ENCODE measurements around the gene ARL16.

The ARL16 gene

GRCh38 chr17:81706232-81706611 is 22.6 kb upstream of the ARL16 start:
- TF ChIP-seq, protein P1, sequence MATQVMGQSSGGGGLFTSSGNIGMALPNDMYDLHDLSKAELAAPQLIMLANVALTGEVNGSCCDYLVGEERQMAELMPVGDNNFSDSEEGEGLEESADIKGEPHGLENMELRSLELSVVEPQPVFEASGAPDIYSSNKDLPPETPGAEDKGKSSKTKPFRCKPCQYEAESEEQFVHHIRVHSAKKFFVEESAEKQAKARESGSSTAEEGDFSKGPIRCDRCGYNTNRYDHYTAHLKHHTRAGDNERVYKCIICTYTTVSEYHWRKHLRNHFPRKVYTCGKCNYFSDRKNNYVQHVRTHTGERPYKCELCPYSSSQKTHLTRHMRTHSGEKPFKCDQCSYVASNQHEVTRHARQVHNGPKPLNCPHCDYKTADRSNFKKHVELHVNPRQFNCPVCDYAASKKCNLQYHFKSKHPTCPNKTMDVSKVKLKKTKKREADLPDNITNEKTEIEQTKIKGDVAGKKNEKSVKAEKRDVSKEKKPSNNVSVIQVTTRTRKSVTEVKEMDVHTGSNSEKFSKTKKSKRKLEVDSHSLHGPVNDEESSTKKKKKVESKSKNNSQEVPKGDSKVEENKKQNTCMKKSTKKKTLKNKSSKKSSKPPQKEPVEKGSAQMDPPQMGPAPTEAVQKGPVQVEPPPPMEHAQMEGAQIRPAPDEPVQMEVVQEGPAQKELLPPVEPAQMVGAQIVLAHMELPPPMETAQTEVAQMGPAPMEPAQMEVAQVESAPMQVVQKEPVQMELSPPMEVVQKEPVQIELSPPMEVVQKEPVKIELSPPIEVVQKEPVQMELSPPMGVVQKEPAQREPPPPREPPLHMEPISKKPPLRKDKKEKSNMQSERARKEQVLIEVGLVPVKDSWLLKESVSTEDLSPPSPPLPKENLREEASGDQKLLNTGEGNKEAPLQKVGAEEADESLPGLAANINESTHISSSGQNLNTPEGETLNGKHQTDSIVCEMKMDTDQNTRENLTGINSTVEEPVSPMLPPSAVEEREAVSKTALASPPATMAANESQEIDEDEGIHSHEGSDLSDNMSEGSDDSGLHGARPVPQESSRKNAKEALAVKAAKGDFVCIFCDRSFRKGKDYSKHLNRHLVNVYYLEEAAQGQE (IDR thresholded peaks at IDR 0.05; ENCODE audit: low read depth): no peak
- TF ChIP-seq NFIC (IDR thresholded peaks at IDR 0.05) (no peak), EP300 (IDR thresholded peaks at IDR 0.05; ENCODE audit: borderline replicate concordance) (no peak)

DNA sequence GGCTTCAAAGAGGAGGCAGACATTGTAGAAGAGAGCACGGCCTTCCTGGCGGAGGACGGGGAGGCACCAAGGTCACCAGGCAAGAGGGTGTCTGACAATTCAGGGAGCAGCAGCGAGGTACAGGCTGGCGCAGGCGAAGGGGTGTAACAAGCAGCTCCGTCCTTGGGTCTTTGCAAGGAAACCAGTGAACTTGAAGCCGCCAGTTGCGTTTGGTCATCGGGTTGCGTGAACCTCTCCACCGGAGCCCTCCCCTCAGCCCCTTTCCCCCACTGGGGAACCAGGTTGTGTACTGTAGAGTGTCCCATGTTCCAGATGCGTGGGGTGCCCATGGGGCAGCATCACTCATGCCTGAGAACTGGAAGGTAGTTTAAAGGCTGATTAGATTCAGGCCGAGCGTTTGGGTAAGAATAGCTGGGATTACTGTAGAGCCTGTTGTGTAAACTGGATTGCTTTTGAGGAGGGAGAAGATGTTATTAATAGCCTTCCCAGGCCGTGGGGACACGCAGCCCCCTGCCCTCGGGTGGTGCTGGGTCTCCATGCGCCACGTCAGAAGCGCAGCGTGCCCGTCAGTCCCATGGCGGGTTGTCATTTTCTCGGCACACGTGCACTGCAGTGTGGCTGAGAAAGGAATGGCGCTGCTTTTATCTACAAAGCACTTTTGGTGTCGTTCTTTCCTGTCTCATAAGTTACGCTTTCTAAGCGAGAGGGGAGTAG is 22.1 kb upstream of the ARL16 start:
- TF ChIP-seq RAD21 (IDR thresholded peaks at IDR 0.05; ENCODE audit: low read depth): no peak
- TF ChIP-seq CEBPB (IDR thresholded peaks at IDR 0.05): no peak
- TF ChIP-seq CREB1 (IDR thresholded peaks at IDR 0.05; ENCODE audit: low read depth): no peak
- TF ChIP-seq FOXM1 (IDR thresholded peaks at IDR 0.05; ENCODE audit: borderline replicate concordance, low read depth): no peak
- no peak for TF ChIP-seq TAF1 (IDR thresholded peaks at IDR 0.05; ENCODE audit: low read depth)
- no peak for TF ChIP-seq NFIC (IDR thresholded peaks at IDR 0.05)
- no peak for TF ChIP-seq EGR1 (IDR thresholded peaks at IDR 0.05)
- no peak for TF ChIP-seq ZBTB7A (IDR thresholded peaks at IDR 0.05; ENCODE audit: low read depth)
- TF ChIP-seq TEAD4 (IDR thresholded peaks at IDR 0.05): no peak
- TF ChIP-seq TCF12 (IDR thresholded peaks at IDR 0.05; ENCODE audit: low read depth): no peak
- no peak for TF ChIP-seq USF1 (IDR thresholded peaks at IDR 0.05)
- no peak for TF ChIP-seq EP300 (IDR thresholded peaks at IDR 0.05; ENCODE audit: borderline replicate concordance)

DNA sequence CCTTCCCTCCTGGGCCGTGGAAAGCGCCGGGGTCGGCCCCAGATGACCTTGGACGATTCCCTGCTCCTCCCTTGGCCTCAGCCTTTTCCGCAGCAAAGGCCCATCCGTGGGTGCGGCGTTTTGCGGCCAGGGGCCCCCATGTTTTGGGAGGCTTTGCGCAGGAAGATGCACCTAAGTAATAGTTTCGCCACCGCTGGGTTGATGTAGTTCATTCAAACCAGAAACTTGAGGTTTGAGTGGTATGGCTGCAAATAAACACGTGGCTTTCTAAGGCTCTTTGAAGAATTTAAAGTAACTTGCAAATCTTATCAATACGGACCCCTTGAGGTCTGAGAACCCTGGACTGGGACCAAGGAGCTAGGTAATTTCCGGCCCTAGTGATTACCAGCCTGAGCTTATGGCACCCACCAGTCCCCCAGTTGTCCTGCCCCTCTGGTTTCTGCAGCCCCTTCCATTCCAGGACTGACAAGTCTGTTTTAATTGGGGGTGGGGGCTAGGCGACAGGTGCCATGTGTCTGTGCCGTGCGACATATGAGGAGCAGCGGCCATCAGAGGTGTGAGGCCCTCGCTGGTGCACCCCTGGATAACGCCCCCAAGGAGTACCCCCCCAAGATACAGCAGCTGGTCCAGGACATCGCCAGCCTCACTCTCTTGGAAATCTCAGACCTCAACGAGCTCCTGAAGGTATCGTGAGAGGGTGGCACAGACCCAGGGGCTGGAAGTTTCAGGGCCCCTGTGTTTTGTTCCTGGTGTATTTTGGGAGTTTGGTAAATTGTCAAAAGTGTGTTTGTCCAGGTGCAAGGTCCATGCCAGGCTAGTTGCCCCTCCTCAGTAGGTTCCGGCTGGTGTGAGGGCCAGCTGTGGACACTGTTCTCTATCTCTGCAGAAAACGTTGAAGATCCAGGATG is 20.4 kb upstream of the ARL16 start:
- no peak for TF ChIP-seq FOXM1 (IDR thresholded peaks at IDR 0.05; ENCODE audit: borderline replicate concordance, low read depth)
- TF ChIP-seq CEBPB (IDR thresholded peaks at IDR 0.05): no peak
- TF ChIP-seq YY1 (IDR thresholded peaks at IDR 0.05; ENCODE audit: low read depth): no peak

- TF ChIP-seq, protein P2, sequence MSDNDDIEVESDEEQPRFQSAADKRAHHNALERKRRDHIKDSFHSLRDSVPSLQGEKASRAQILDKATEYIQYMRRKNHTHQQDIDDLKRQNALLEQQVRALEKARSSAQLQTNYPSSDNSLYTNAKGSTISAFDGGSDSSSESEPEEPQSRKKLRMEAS (IDR thresholded peaks at IDR 0.05): peak; percentile 92
- TF ChIP-seq CEBPB (IDR thresholded peaks at IDR 0.05) (no peak), EP300 (IDR thresholded peaks at IDR 0.05; ENCODE audit: borderline replicate concordance) (no peak; the same call in 1 of the 2 replicates), YY1 (IDR thresholded peaks at IDR 0.05; ENCODE audit: low read depth) (peak; percentile 64), TCF12 (IDR thresholded peaks at IDR 0.05; ENCODE audit: low read depth) (peak; percentile 66), TEAD4 (IDR thresholded peaks at IDR 0.05) (peak; percentile 49), CREB1 (IDR thresholded peaks at IDR 0.05; ENCODE audit: low read depth) (peak; percentile 76), ZBTB7A (IDR thresholded peaks at IDR 0.05; ENCODE audit: low read depth) (no peak), NFIC (IDR thresholded peaks at IDR 0.05) (no peak), USF1 (IDR thresholded peaks at IDR 0.05) (0 out of 2 replicates have a peak, but pooled peaks have one; percentile 22), TAF1 (IDR thresholded peaks at IDR 0.05; ENCODE audit: low read depth) (peak; percentile 92), FOXM1 (IDR thresholded peaks at IDR 0.05; ENCODE audit: borderline replicate concordance, low read depth) (no peak)
- TF ChIP-seq, protein P1 (IDR thresholded peaks at IDR 0.05; ENCODE audit: low read depth): no peak
These were observed 19.5 kb upstream of the ARL16 start, which contains the start of gene MRPL12 for GRCh38 chr17:81702934-81703746. MRPL12 (plus strand) TSS chr17:81703367; CDS start chr17:81703502, 135 bp downstream.

- no peak for TF ChIP-seq CREB1 (IDR thresholded peaks at IDR 0.05; ENCODE audit: low read depth)
- no peak for TF ChIP-seq YY1 (IDR thresholded peaks at IDR 0.05; ENCODE audit: low read depth)
- TF ChIP-seq FOXM1 (IDR thresholded peaks at IDR 0.05; ENCODE audit: borderline replicate concordance, low read depth): no peak
- TF ChIP-seq TAF1 (IDR thresholded peaks at IDR 0.05; ENCODE audit: low read depth): no peak
- TF ChIP-seq, protein P1 (IDR thresholded peaks at IDR 0.05; ENCODE audit: low read depth): no peak
- no peak for TF ChIP-seq USF1 (IDR thresholded peaks at IDR 0.05)
- no peak for TF ChIP-seq EP300 (IDR thresholded peaks at IDR 0.05; ENCODE audit: borderline replicate concordance)
- TF ChIP-seq, protein P2 (IDR thresholded peaks at IDR 0.05): no peak
- TF ChIP-seq TEAD4 (IDR thresholded peaks at IDR 0.05): no peak
- TF ChIP-seq RAD21 (IDR thresholded peaks at IDR 0.05; ENCODE audit: low read depth): no peak
- TF ChIP-seq EGR1 (IDR thresholded peaks at IDR 0.05): no peak
- no peak for TF ChIP-seq ZBTB7A (IDR thresholded peaks at IDR 0.05; ENCODE audit: low read depth)
- no peak for TF ChIP-seq TCF12 (IDR thresholded peaks at IDR 0.05; ENCODE audit: low read depth)
- no peak for TF ChIP-seq CEBPB (IDR thresholded peaks at IDR 0.05)
- no peak for TF ChIP-seq NFIC (IDR thresholded peaks at IDR 0.05)
These were observed 17.9 kb upstream of the ARL16 start for GRCh38 chr17:81701288-81702071.
